ENCODE data around the gene OPRD1. TPM values are rescaled to one million over a fixed set of nuclear protein-coding genes. Genes with fewer than 3 reads are reported as not detected.
"Not testable (repeated sequence)": the region's sequence is repeated elsewhere in the genome, so short reads cannot be mapped to it uniquely, and the experiment has no call there.

The OPRD1 gene
- total RNA-seq, 1 donor from 2014 or later: not detected

- DNase-seq (ENCODE audit: low read depth): peak; percentile 20
Observed at GRCh38 chr1:28845786-28846543, 34.0 kb downstream of the OPRD1 start.

DNA sequence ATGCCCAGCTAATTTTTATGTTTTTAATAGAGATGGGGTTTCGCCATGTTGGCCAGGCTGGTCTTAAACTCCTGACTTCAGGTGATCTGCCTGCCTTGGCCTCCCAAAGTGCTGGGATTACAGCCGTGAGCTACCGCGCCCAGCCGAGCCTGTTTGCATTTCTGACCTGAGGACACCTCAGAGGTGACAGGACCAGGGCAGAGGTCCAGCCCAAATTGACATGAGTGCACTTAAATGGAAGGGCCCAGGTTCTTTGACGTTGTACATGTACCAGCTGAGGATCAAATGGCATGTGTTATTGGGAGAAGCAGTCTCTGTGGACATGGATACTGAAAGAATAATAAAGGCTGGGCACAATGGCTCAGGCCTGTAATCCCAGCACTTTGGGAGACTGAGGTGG is 35.2 kb downstream of the OPRD1 start:
- DNase-seq (ENCODE audit: low read depth): not testable (repeated sequence)

GRCh38 chr1:28848416-28848815 is 36.4 kb downstream of the OPRD1 start:
- no peak for DNase-seq (ENCODE audit: low read depth)

DNA sequence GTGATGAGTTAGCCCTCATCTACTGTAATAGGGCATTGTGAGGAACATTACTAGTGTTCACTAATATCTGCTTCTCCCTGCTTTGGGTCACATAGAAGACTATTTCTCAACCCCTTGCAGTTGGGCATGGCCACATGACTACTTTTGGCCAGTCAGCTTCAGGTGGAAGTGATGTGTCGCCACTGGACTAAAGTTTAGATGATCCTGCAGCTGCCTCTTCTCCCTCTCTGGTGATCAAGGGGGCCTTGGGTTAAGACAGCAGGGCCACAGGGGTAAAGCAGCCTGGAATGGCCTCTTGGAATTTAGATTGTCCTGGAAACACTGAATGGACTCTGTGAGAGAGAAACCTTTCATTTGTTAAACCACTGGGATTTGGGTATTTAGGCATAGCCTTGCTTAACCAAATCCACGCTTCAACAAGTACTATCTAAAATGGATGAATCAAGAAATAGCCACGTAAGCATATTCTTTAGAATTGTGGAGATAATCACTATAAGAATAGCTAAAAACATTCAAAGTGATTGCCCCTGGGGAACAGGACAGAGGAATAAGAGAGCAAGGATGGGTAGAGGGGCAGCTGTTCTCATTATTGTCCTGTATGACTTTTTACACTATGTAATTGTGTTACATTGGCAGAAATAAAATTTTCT is 41.2 kb downstream of the OPRD1 start:
- no peak for DNase-seq (ENCODE audit: low read depth)

DNA sequence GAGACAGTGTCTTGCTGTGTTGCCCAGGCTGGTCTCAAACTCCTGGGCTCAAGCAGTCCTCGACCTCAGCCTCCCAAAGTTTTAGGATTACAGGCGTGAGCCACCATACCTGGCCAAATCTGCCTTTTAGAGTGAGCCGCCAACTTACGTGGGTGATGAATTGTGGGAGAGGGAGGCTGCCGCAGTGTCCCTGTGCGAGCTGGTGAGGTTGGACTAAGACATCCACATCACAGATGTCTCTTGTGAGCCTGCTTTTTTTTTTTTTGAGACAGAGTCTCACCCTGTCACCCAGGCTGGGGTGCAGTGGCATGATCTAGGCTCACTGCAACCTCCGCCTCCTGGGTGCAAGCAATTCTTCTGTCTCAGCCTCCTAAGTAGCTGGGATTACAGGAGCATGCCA is 42.4 kb downstream of the OPRD1 start:
- DNase-seq (ENCODE audit: low read depth): not testable (repeated sequence)

DNA sequence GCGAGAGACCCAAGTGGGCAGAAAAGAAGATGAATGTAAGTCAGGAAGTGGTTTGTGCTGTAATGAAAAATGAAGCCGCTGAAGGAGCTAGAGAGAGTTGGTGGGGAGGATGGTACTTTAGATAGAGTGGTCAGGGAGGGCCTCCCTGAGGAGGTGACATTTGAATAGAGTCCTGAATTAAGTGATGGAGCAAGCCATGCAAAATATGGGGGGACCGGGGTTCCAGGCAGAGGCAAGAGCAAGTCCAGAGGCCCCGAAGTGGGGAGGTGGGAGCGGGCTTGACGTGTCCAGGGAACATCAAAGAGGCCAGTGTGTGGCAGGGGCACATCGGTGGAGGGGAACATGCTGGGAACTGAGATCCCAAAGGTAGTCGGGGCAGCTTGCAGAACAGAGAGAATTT is 43.1 kb downstream of the OPRD1 start:
- no peak for DNase-seq (ENCODE audit: low read depth)

- DNase-seq (ENCODE audit: low read depth): no peak
Observed at GRCh38 chr1:28855469-28855951, 43.5 kb downstream of the OPRD1 start.

DNA sequence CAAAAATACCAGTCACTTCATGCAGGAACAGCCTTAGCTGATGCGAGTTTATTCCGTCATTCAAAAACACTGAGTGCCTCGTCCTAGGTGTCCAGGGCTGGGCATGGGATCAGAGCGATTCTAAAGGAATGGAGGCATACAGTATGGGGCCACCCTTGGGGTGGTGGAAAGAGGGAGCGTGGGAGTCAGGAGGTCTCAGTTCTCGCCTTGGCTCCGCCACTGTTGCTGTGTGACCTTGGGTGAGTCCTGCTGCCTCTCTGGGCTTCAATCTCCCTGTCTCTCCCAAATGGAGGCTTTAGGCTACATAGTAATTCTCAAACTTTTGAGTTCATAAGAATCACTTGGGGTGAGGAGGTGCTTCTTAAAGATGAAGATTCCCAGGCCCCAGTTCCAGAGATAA is 44.0 kb downstream of the OPRD1 start:
- no peak for DNase-seq (ENCODE audit: low read depth)

GRCh38 chr1:28860332-28861073 is 48.5 kb downstream of the OPRD1 start:
- peak; percentile 98 for DNase-seq (ENCODE audit: low read depth)

DNA sequence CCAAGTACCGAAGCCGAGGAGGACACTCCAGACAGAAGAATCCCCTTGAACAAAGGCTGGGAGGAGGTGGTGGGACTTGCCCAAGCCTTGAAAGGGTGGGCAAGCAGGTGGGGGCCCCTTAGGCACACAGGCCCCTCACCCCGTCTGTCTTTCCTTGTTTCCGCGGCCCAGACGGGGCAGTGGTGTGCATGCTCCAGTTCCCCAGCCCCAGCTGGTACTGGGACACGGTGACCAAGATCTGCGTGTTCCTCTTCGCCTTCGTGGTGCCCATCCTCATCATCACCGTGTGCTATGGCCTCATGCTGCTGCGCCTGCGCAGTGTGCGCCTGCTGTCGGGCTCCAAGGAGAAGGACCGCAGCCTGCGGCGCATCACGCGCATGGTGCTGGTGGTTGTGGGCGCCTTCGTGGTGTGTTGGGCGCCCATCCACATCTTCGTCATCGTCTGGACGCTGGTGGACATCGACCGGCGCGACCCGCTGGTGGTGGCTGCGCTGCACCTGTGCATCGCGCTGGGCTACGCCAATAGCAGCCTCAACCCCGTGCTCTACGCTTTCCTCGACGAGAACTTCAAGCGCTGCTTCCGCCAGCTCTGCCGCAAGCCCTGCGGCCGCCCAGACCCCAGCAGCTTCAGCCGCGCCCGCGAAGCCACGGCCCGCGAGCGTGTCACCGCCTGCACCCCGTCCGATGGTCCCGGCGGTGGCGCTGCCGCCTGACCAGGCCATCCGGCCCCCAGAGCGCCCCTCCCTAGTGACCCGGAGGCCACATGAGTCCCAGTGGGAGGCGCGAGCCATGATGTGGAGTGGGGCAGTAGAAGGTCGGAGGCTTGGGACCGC is 50.8 kb downstream of the OPRD1 start:
- DNase-seq (ENCODE audit: low read depth): no peak

GRCh38 chr1:28864695-28865094 is 52.7 kb downstream of the OPRD1 start:
- DNase-seq (ENCODE audit: low read depth): no peak

GRCh38 chr1:28865997-28866650 is 54.2 kb downstream of the OPRD1 start:
- DNase-seq (ENCODE audit: low read depth): peak; percentile 57

DNA sequence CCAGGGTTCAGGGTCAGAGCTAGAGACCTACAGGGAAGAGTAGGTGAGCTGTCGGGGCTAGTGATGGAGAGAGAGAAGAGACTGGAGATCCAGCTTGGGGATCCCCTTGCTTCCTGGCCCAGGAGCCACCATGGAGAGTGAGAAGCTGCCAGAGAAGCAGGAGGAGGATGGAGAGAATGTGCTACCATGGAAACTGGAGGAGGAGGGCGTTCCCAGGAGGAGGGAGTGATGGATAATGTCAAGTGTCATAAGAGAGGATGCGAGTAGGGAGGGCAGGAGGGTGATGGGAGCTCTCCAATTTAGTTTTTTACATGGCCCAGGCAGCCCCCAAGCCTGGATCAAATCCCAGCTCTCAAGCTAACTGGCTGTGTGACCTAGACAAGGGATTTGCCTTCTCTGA is 55.9 kb downstream of the OPRD1 start:
- no peak for DNase-seq (ENCODE audit: low read depth)

- DNase-seq (ENCODE audit: low read depth): no peak
Observed at GRCh38 chr1:28869952-28870351, 58.0 kb downstream of the OPRD1 start.

- DNase-seq (ENCODE audit: low read depth): peak; percentile 69
Observed at GRCh38 chr1:28871631-28872401, 59.8 kb downstream of the OPRD1 start.

GRCh38 chr1:28875134-28875533 is 63.2 kb downstream of the OPRD1 start:
- not testable (repeated sequence) for DNase-seq (ENCODE audit: low read depth)

GRCh38 chr1:28877132-28877781 is 65.3 kb downstream of the OPRD1 start:
- DNase-seq (ENCODE audit: low read depth): peak; percentile 56

GRCh38 chr1:28878796-28879195 is 66.8 kb downstream of the OPRD1 start:
- no peak for DNase-seq (ENCODE audit: low read depth)

GRCh38 chr1:28882009-28882628 is 70.1 kb downstream of the OPRD1 start:
- DNase-seq (ENCODE audit: low read depth): peak; percentile 76

Measured in renal cortical epithelial cell (primary cell).